Sigmoid colon (tissue), 7 donors: ENCODE measurements around the gene TMEM255B. TPM values are rescaled to one million over a fixed set of nuclear protein-coding genes. Genes with fewer than 3 reads are reported as not detected.

Experiments
- DNase-seq: peaks from one replicate; pipeline ENCODE4 v3.0.0-alpha.2; 2019
- H3K27ac ChIP-seq, 4 donors: fragments of 200-600 bp; sonication (generic); one replicate each; pipeline ENCODE4 v1.5.1; 2016 to 2019; ENCODE audit warnings: mild to moderate bottlenecking in 1 of 4
- H3K27me3 ChIP-seq, 3 donors: fragments of 200-600 bp; sonication (generic); one replicate each; pipeline ENCODE4 v1.5.1; 2019; ENCODE audit warnings: mild to moderate bottlenecking in 1 of 3
- H3K36me3 ChIP-seq, 4 donors: fragments of 200-600 bp; sonication (generic); one replicate each; pipeline ENCODE4 v1.5.1; 2016 to 2019
- H3K4me1 ChIP-seq, 4 donors: fragments of 200-600 bp; sonication (generic); one replicate each; pipeline ENCODE4 v1.5.1; 2017 to 2019
- H3K4me3 ChIP-seq, 4 donors: fragments of 200-600 bp; sonication (generic); one replicate each; pipeline ENCODE4 v1.5.1; 2017 to 2019; ENCODE audit warnings: mild to moderate bottlenecking in 2 of 4, moderate library complexity in 1 of 4
- H3K9me3 ChIP-seq, 4 donors: fragments of 200-600 bp in 3 of 4; sonication (generic) in 3 of 4; one replicate each; pipeline versions ENCODE4 v1.5.1 to v1.6.1; 2013 to 2019
- EP300 ChIP-seq, 4 donors: sonication (generic); formaldehyde crosslinking; IDR thresholded peaks; one replicate each; pipeline ENCODE4 v1.6.1; 2017; ENCODE audit warnings: antibody characterized with exemption in 4 of 4
- POLR2A ChIP-seq, 2 donors: fragments of 450-650 bp; IDR thresholded peaks; one replicate each; pipeline ENCODE4 v1.6.1; 2016; ENCODE audit warnings: antibody characterized with exemption in 2 of 2, mild to moderate bottlenecking in 2 of 2, moderate library complexity in 2 of 2
- POLR2AphosphoS5 ChIP-seq, 4 donors: sonication (generic); formaldehyde crosslinking; IDR thresholded peaks; one replicate each; pipeline ENCODE4 v1.6.1; 2017; ENCODE audit warnings: antibody characterized with exemption in 4 of 4
- whole genome bisulfite sequencing, 2 donors: extraction: QIAGEN DNeasy Blood & Tissue Kit; methylation state at CpG; one replicate each; pipeline ENCODE4 v1.1.7; 2013; 5-methylcytosine and 5-hydroxymethylcytosine counted together
- intact Hi-C: fragments of 100-400 bp; cut with DNase I; formaldehyde crosslinking; loops from one replicate; pipeline ENCODE4 v1.15.1; 2023
- polyA plus RNA-seq, 3 donors: library from polyadenylated mRNA; stranded (reverse); fragments of 200-250 nt; gene quantifications; one replicate each; pipeline ENCODE4 v1.2.3, GENCODE V29; 2013
- total RNA-seq, 4 donors: library from RNA; depleted of rRNA; stranded (reverse); fragments of >200 nt; gene quantifications; one replicate each; pipeline ENCODE4 v1.1.0, GENCODE V29; 2016
- TF ChIP-seq, protein P1 (sequence below), 4 experiments: fragments of 450-650 bp in 3 of 4; fragments of 200-600 bp in 1 of 4; IDR thresholded peaks; one replicate each; pipeline ENCODE4 v1.5.1; 2016 to 2019; ENCODE audit warnings: antibody characterized with exemption in 4 of 4, mild to moderate bottlenecking in 3 of 4, moderate library complexity in 2 of 4
- donor health status: healthy with polysubstance abuse.
- donor health status: Bipolar disorder and iron deficiency.
- donor health status: healthy.

Gene TMEM255B
- total and polyA plus RNA-seq, 7 donors: 0.60 to 11.1 (median 4.3) TPM

DNA sequence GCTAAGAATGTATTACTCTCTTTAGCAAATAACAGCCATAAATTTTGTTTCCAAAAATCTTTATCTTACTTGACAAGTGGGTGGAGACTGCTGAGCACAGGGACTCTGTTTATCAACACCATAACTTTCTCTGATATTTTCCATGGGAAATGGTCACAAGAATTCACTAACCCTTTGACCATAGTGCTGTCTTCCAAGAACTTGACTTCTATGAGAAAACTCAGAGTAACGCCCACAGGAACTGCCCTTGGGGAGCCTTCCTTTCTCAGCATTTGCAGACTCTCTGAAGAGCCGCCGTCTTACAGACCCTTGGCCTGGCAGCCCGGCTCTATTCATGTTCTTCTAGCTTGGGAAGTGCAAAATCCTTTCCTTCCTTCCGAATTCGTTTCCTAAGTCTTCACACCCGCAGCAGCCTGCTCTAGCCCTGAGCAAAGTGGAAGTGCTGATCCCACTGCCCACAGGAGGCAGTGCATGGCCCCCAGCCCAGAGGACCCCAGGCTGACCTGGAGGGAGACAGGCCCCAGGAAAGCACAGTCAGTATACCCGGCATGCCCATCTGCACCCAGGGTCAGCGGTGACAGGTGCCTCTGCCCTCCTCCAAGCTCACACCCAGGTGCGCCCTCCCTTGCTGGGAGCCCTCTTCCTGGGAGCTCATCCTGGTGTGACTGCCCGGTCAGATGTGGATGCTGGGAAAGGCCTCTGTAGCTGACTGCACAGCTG, 94.7 kb downstream of the TMEM255B start:
- intact Hi-C loops: no loop called here
- no peak overlapping the region for H3K4me3 ChIP-seq

DNA sequence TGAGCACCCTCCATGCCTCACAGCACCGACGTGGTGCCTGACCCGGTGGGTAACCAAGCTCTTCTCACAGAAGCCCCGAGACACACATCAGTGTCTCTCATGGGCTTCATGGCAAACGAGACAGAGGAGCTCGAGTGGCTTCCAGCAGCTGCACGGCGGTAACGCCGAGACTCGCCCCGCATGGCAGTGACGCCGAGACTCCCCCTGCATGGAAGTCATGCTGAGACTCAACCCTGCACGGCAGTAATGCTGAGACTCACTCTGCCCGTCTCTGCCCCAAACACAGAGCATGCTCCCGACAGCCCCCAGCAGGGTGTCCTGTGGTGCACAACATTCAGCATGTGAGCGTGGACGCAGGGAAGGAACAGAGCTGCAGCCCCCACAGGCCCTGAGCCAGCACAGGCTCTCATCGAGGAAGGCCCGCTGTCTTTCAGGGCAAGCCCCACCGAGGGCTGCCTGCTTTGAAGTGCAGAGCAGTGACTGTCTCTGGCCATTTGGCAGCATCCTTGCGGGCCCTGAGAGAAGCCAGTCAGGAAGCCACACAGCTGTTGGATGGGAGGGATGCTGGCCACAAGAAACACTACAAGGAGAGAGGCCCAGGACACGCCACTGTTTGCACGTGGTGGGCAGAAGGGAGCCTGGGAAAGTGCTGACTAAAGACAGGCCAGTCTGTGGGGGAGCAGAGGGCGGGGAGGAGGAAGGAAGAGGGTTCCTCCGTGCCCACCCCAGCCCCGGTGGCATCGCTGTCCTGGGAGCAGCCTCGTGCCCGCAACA, 95.4 kb downstream of the TMEM255B start:
- DNase-seq: no peak
- Histone ChIP-seq H3K27me3 (no peaks in the 10 kb centered on the region), H3K4me3 (no peak overlapping the region), H3K27ac (peak overlapping the region in 3 of 4 donors; percentile 12 to 58 (median 38)), H3K4me1 (peaks cover 0 to 46% (median 45%) of the 10 kb centered on the region in 4 donors), H3K36me3 (no peaks in the 10 kb centered on the region), H3K9me3 (no peaks in the 10 kb centered on the region)
- TF ChIP-seq POLR2AphosphoS5 (IDR thresholded peaks at IDR 0.05) (no peak), POLR2A (IDR thresholded peaks at IDR 0.05) (no peak), EP300 (IDR thresholded peaks at IDR 0.05) (no peak)
- TF ChIP-seq, protein P1, sequence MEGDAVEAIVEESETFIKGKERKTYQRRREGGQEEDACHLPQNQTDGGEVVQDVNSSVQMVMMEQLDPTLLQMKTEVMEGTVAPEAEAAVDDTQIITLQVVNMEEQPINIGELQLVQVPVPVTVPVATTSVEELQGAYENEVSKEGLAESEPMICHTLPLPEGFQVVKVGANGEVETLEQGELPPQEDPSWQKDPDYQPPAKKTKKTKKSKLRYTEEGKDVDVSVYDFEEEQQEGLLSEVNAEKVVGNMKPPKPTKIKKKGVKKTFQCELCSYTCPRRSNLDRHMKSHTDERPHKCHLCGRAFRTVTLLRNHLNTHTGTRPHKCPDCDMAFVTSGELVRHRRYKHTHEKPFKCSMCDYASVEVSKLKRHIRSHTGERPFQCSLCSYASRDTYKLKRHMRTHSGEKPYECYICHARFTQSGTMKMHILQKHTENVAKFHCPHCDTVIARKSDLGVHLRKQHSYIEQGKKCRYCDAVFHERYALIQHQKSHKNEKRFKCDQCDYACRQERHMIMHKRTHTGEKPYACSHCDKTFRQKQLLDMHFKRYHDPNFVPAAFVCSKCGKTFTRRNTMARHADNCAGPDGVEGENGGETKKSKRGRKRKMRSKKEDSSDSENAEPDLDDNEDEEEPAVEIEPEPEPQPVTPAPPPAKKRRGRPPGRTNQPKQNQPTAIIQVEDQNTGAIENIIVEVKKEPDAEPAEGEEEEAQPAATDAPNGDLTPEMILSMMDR (IDR thresholded peaks at IDR 0.05): no peak
- intact Hi-C loops: no loop called here
- WGBS, 2 donors: 44 to 50% methylated on average over 31 of the region's 31 CpGs

More for the DNA sequence above, 94.7 kb downstream of the TMEM255B start:
- Histone ChIP-seq H3K4me1 (peaks cover 0 to 48% (median 46%) of the 10 kb centered on the region in 4 donors), H3K27me3 (no peaks in the 10 kb centered on the region), H3K27ac (peak overlapping the region in 2 of 4 donors; percentile 38 to 58), H3K9me3 (no peaks in the 10 kb centered on the region), H3K36me3 (no peaks in the 10 kb centered on the region)
- WGBS, 2 donors: 57 to 59% methylated on average over 11 of the region's 11 CpGs
- DNase-seq: no peak
- TF ChIP-seq POLR2AphosphoS5 (IDR thresholded peaks at IDR 0.05): peak in 1 of 4 donors; percentile 10
- TF ChIP-seq POLR2A (IDR thresholded peaks at IDR 0.05): no peak

DNA sequence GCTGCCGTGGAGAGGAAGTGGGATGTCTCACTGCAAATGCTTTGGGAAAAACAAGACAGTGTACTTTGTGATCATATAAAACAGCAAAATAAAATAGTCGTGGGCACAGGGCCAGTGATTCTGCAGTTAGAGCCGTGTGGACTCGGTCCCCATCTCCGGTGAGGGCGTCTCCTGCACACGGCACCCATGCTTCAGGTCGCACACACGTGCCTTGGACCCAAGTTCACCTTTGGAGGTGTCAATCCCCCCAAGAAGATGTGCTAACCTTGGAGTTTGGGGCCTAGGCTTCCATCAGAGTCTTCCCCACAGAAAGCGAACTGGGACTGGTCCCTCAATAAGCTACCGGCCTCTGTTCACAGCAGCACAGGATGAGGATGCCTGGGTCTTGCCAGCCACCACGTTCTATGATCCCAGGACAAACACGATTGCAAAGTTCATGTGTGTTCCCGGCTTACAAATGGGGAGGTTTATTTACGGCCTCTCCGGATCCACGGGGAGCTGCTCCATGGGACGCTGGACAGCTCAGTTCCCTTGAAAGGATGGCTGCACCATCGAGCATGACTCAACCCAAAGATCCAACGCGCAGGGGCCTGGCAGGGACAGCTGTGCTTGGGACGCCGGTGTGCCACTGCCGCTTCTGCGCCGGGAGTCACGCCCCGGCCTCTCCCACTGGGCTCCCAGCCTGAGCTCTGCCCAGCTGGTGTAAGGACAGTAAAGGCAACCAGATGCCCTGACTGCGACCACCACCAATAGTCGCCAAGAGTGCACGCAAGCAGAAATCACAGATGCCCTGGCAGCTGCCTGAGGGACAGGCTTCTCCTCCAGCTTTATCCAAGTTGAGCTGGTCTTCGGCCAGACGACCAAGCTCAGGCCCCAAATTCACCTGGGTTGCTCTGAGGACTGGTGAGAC, 96.2 kb downstream of the TMEM255B start:
- Histone ChIP-seq H3K36me3 (no peaks in the 10 kb centered on the region), H3K4me3 (no peak overlapping the region), H3K27ac (peak overlapping the region in 3 of 4 donors; percentile 12 to 58 (median 38)), H3K9me3 (no peaks in the 10 kb centered on the region), H3K27me3 (no peaks in the 10 kb centered on the region), H3K4me1 (peaks cover 0 to 46% (median 45%) of the 10 kb centered on the region in 4 donors)
- WGBS, 2 donors: 23 to 61% methylated on average over 33 of the region's 33 CpGs
- intact Hi-C loops: no loop called here
- DNase-seq: no peak
- TF ChIP-seq, protein P1 (IDR thresholded peaks at IDR 0.05): no peak
- TF ChIP-seq POLR2AphosphoS5 (IDR thresholded peaks at IDR 0.05): no peak
- no peak for TF ChIP-seq POLR2A (IDR thresholded peaks at IDR 0.05)

DNA sequence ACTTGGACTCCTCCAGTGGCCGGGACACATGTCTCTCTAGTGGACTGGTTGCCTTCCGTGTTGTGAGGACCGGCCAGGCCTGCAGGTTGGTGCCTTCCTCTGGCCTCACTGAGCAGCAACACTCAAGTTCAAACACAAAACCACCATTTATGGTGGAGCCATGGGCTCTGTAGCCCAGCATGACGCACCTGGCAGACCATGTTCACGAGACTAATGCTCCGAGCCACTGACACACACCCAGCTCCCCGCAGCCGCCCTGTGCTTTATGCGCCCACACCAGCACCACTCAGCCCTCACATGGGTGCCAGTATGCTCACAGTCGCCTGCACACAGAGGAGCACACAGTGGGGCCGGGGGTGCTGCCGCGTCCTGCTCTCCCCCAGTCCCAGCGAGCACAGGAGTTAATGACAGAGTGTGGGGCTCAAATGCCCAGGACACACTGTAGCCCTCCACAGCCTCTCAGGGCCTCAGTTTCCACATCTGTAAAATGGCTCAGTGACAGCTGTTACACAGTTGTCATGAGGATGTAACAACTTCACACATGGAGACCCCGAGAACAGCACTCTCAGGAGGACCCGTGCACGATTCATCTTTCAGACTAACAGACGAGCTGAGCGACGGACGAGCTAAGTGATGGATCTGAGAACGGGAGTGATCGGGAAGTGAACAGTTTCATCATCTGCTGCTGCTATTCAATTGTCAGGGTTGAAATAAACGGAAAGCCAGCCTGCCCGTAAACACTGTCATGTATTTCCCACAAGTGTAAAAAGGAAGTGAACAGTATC, 97.1 kb downstream of the TMEM255B start:
- intact Hi-C loops: no loop called here
- Histone ChIP-seq H3K9me3 (no peaks in the 10 kb centered on the region), H3K27ac (peak overlapping the region in 2 of 4 donors; percentile 17 to 58), H3K4me1 (peaks cover 0 to 49% (median 46%) of the 10 kb centered on the region in 4 donors), H3K27me3 (no peaks in the 10 kb centered on the region), H3K4me3 (no peak overlapping the region), H3K36me3 (no peaks in the 10 kb centered on the region)
- no peak for DNase-seq
- TF ChIP-seq POLR2A (IDR thresholded peaks at IDR 0.05) (no peak), POLR2AphosphoS5 (IDR thresholded peaks at IDR 0.05) (no peak), EP300 (IDR thresholded peaks at IDR 0.05) (no peak)
- TF ChIP-seq, protein P1 (IDR thresholded peaks at IDR 0.05): no peak
- WGBS, 2 donors: 50 to 84% methylated on average over 25 of the region's 25 CpGs
